GM19043 (cell line): Measurements from ENCODE around the gene MPP4.

ENCODE experiments used
- ATAC-seq: cut with Tn5 transposase; IDR thresholded peaks from one replicate; pipeline ENCODE4 v1.9.1; 2021; ENCODE audit warnings: low read depth; ENCODE audit not compliant: unreplicated experiment

MPP4 gene

GRCh38 chr2:201698588-201699226, at the start of gene MPP4:
Gene MPP4, minus strand, starts transcription at chr2:201698644. Its CDS starts 4,690 bp downstream, at chr2:201693954.
- no peak for ATAC-seq

DNA sequence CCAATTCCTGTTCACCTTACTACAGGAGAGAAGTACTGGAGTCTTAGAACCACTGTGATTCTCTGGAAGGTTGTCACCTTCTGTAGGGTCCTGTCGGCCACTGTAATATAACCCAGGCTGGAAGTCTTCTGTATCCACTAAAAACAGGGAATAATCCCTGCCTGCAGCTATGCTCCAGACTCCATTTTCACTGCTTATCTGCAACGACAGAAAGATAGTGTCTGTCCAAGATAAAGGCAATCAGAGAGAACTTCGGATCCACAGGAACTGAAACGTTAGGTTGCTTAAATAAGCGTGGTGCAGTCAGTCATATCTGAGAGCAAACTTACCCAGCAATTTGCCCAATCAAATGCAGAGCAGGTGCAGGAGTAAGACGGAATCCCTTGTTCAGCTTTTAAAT, 48.1 kb upstream of the MPP4 start:
- ATAC-seq, result no peak

DNA sequence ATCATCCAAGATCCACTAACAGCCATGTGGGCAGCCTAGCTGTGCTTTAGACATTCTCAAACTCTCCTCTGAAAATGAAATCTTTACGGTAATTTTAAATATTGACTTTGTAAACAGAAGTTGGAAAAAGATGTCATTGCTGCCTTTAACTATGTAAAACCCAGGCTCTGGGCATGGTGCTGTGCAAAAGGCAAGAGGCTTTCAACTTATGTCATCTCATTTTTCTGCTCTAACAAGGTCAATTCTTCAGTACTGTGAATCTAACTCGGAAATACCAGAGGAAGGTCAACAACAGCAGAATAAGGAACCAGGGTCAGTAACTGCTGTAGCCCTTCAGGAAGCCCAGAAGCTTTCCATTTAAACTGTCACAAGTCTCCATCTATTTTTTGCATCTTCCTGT, 37.0 kb upstream of the MPP4 start:
- no peak for ATAC-seq

- no peak for ATAC-seq
Measured at GRCh38 chr2:201734111-201734510, 35.7 kb upstream of the MPP4 start.

DNA sequence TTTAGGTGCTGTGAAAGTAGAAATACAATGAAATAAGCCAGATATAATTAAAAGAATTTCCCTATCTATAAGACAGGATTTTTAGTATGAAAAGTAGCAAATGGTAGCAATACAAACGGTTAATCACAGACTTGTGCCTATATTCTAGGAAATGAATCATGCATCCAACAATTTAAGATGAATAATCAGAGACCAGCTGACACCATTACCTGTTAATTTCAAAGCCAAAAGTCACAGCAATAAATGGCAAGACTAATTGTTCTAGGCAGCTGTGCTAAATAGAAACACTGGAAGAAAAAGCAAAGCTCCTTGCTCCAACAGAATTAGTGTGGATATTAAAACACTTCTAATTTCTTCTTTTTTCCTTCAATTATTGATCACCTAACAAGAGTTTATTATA, 35.1 kb upstream of the MPP4 start:
- no peak for ATAC-seq

- no peak for ATAC-seq
Measured at GRCh38 chr2:201730651-201731285, 32.3 kb upstream of the MPP4 start.

- ATAC-seq, result no peak
Measured at GRCh38 chr2:201715459-201715858, 17.0 kb upstream of the MPP4 start.

DNA sequence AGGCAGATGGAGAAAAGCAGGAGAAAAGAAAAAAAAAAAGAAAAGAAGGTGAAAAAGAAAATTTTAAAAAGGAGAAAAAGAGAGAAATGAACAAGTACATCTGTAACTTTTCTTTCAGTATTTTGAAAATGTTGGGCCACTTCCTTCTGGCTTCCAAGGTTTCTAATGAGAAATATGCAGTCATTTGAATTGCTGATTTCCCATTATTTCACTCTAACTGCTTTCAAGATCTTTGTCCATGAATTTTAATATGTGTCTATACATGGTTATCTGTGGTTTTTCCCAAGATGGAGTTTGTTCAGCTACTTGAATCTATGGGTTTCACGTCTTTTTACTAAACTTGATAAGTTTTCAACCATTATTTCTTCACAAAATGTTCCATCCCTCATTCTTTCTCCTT, 14.3 kb upstream of the MPP4 start:
- no peak for ATAC-seq

DNA sequence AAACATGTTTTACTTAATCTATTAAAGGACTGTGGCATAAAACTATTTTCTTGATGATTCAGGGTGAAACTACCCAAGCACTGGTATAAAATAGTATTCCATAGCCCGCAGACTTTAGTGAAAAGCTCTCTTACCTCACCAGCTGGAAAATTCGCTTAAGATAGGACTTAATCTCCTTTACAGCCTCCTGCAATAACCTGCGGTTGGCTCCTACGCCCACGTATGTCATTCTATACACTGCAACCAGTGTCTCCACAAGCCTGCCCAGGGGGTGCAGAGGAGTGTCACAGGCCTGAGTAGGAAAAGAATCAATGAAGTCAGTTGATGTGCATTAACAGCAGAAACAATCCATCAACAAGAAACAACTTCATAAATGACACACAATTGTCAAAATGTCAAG, 11.3 kb upstream of the MPP4 start:
- ATAC-seq, result no peak

- ATAC-seq, result no peak
Measured at GRCh38 chr2:201709049-201709448, 10.6 kb upstream of the MPP4 start.

GRCh38 chr2:201707753-201708152, 9.3 kb upstream of the MPP4 start:
- no peak for ATAC-seq

DNA sequence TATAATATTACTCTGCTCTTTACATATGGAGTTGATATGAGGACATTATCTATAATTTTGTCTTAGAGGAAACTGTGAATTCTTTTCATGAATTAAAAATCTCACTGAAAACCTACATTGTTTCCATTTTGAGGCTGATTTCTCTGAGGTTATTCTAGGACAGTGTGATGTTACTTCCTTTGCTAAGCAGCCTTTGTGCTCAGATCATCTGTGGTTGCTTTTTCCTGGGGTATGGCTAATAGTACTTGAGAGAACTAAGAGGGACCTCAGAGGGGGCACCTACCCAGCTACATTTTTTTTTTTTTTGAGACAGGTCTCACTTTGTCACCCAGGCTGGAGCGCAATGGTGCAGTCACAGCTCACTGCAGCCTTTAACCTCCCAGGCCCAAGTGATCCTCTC, 8.7 kb upstream of the MPP4 start:
- ATAC-seq, result no peak

DNA sequence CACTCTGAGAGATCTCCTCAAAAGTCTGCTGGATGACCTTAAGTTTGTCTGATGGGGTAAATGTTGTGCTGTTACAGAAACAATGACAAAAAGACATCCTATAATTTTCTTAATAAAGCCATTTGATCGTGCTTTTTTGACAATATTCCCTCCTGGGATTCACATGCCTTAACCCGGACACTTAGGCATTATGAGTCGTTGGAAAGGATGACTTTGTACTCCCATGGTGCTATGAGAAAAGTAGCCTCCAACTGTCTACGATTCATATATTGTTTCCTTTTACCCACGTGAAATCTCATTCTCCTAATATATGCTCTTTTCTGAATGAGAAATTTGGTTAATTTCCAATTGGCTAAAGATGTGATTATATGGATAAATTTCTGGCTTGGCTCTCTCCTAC, 6.1 kb upstream of the MPP4 start:
- no peak for ATAC-seq

DNA sequence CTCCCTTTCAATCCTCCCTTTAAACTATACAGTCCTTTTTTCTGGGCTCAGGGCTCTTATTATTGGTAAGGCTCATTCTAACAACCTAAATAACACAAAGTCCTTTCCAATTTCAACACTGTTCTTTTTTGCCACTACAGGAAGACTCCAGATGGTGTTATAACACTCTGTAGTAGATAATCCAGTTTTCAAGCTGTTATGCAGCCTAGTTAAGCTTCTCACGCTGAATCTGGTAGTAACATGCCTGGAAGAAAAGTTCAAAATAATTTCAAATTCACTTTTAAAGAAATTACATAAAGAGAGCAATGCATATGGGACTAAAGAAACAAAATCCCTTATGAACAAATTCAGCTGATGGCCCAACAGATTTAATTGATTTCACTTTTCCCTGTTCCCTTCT, 3.2 kb upstream of the MPP4 start:
- no peak for ATAC-seq

GRCh38 chr2:201699416-201699815, 972 bp upstream of the MPP4 start:
- no peak for ATAC-seq

- no peak for ATAC-seq
Measured at GRCh38 chr2:201697899-201698298, 545 bp downstream of the MPP4 start.

DNA sequence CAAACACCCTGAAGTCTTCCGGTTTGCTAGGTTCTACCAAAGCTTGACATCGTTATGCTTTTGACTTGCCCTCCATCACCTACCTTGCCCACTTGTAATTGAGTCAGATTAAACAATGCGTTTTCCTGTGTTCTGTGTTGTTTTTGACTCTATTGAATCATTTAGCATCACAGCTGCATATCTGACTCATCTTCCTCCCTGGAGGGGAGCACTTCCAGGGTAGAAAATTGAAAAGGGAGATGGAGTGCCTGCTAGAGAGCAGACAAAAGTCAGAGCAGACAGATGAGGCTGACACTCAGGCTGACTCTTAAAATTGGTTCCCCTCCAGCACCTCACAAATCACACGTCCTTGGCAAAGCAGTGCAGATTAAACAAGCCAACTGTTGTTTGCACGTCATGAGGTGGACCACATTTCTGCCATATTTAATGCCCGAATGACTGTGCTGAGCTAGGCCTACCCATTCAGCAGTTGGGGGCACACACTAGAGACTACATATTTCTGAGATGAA, 2.2 kb downstream of the MPP4 start:
- ATAC-seq, result no peak

- ATAC-seq, result no peak
Measured at GRCh38 chr2:201685156-201685555, 13.3 kb downstream of the MPP4 start.

DNA sequence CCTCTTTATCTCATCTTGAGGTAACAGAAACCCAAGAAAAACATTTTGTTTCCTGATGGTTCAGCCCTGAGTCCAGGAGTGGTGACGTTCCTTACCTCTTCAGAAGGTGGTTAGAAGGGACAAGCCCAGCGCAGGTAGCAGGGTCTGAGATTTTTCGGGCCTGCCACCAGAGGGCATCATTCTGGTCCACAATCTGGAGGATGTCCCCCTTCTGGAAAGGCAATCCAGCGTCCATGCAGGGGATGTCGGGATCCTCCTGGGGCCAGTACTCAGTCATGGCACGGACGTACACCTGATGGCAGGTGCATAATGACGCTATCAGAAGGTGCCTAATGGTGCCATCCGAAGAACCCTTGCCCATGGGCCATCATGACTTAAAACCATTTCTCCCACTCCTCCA, 17.7 kb downstream of the MPP4 start:
- no peak for ATAC-seq

DNA sequence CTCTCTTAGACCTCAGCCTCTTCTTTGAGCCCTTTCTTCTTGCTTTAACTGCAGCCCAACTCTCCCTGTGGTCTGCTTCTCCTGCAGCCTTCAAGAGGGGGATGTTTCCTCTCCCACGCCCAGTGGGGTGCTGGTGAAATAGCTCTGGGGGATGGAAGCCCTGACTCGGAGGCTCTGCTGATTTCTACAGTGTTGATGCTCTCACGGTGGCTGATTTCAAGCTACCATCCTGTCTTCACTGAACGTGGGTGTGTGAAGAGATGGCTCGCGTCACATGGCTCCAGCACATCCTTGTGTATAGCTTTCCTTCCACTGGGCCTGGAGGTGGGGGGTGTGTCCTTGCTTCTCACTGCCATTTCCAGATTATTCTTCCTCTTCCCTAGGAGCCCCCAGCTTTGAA, 20.0 kb downstream of the MPP4 start:
- ATAC-seq, result no peak

GRCh38 chr2:201675454-201675853, 23.0 kb downstream of the MPP4 start:
- no peak for ATAC-seq

DNA sequence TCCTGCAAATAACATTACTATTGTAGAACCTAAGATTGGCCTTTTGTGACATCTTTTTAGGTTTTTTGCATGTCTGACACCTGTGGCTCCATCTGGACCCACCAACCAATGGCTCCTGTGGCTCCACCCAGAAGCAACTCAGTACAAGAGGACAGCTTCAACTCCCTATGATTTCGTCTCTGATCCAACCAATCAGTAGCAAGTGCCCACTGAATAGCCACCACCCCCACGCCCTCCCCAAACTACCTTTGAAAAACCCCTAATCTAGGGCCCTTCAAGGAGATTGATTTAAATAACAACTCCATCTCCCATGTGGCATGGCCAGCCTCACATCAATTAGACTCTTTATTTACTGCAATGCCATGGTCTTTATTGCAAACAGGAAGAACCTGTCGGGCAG, 23.6 kb downstream of the MPP4 start:
- ATAC-seq, result no peak
